ENCODE measurements around the gene CPB2. TPM values are rescaled to one million over a fixed set of nuclear protein-coding genes. Genes with fewer than 3 reads are reported as not detected.

Gene CPB2
- total and polyA plus RNA-seq, 2 donors (not counting 1 experiment from before 2014, with no cell fraction given): not detected

DNA sequence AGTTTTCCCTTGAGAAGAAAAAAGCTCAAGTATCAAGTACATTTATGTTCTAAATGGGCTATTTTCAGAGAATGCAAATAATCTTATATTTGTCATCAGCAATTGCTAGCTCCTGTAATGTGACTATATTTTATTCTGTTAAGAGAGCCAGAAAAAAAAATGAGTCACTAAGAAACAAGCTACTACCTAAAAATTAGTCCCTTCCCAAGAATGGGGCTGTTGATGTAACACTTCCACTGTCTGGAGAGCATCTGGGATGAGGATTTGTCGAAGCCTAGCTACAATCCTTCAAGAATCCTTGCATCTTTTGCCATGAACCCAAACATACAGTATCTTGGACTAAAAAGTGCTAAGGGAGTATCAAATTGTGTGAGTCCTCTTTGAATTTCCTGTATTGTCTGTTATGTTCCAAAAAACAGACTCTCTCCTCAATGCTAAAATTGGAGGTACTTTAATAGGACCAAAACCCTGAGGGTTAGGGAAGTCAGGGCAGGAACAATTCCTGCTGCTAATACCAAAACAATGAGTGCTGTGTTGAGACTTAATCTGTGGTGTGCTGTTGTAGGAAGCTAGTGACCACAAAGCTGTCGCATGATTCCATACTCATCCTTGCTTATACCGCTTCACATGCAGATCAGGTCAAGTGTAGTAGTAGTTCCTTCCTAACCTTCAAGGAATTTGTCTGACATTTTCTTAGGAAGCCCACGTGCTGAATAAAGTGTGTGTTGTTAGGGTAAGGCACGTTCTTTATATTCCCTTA, 47.4 kb downstream of the CPB2 start:
- DNase-seq (ENCODE audit: low read depth in 2 of 2): no peak
- Histone ChIP-seq H2AFZ (ENCODE audit: low read length) (no peak overlapping the region), H3K4me2 (ENCODE audit: extremely low read depth, insufficient read depth, low read length) (no peak overlapping the region), H3K9ac (ENCODE audit: insufficient read depth, low read length) (no peak overlapping the region), H3K79me2 (ENCODE audit: control insufficient read depth, insufficient read depth, low read length) (peaks cover under 1% of the 10 kb centered on the region), H3K27ac (ENCODE audit: insufficient read depth, low read length) (no peak overlapping the region), H3K9me3 (ENCODE audit: control insufficient read depth, insufficient read depth, low read depth, low read length) (no peaks in the 10 kb centered on the region), H3K36me3 (ENCODE audit: control insufficient read depth, insufficient read depth, low read length) (no peaks in the 10 kb centered on the region), H3K27me3 (ENCODE audit: control insufficient read depth, insufficient read depth, low read length) (no peaks in the 10 kb centered on the region), H3K4me3 (replicated peaks in 1 of 4; ENCODE audit: control extremely low read depth in 1 of 4, insufficient read depth in 1 of 4, low read depth in 3 of 4, low read length in 4 of 4) (no peak overlapping the region), H4K20me1 (ENCODE audit: control insufficient read depth, extremely low read depth, insufficient read depth, low read length) (no peaks in the 10 kb centered on the region), H3K4me1 (ENCODE audit: control insufficient read depth, extremely low read depth, insufficient read depth, low read length) (peaks cover 2% of the 10 kb centered on the region)
- TF ChIP-seq, protein P1, sequence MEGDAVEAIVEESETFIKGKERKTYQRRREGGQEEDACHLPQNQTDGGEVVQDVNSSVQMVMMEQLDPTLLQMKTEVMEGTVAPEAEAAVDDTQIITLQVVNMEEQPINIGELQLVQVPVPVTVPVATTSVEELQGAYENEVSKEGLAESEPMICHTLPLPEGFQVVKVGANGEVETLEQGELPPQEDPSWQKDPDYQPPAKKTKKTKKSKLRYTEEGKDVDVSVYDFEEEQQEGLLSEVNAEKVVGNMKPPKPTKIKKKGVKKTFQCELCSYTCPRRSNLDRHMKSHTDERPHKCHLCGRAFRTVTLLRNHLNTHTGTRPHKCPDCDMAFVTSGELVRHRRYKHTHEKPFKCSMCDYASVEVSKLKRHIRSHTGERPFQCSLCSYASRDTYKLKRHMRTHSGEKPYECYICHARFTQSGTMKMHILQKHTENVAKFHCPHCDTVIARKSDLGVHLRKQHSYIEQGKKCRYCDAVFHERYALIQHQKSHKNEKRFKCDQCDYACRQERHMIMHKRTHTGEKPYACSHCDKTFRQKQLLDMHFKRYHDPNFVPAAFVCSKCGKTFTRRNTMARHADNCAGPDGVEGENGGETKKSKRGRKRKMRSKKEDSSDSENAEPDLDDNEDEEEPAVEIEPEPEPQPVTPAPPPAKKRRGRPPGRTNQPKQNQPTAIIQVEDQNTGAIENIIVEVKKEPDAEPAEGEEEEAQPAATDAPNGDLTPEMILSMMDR (conservative IDR thresholded peaks at IDR 0.05 in 1 of 2, IDR thresholded peaks at IDR 0.05 in 1 of 2; ENCODE audit: low read depth in 1 of 2, low read length in 2 of 2): no peak
- TF ChIP-seq EZH2 (IDR thresholded peaks at IDR 0.05; ENCODE audit: low read length, missing control alignments): no peak

DNA sequence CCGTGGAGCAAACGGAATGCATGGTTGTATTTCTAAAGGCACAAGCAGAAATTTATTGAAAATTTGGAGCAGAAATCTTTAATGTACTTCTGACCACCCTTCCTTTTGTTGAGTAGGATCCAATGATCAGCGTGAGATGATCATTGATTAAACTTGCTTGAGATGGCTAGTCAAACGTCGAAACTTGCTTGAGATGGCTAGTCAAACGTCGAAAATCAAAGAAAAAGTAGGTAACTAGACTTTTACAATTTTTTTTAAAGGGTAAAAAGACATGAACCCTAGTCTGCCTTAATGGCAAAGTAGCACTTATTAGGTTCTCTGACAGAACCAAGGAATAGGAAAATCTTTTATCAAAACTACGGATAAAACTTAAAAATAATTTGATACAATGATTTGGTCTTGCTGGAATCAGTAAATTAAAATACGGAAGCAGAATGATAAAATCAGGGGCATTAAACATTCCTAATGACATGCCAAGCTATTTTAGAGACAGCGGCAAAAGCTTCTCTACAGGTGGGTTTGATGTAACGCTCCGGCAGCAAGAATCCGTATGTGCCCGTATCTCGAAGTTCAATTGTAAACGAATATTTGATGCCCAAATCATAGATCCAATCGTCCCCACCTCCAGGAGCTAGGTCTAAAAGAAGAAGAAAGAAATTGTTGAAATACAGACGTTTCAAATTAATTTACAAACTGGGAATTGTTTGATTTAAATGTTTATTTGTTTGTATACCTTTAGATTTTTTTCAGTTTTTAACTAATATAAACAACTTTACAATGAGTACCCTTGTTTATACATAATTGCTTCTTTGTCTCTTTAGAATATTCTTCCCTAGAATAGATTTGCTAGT, 51.4 kb downstream of the CPB2 start:
- Histone ChIP-seq H3K9ac (ENCODE audit: insufficient read depth, low read length) (no peak overlapping the region), H3K4me3 (replicated peaks in 1 of 4; ENCODE audit: control extremely low read depth in 1 of 4, insufficient read depth in 1 of 4, low read depth in 3 of 4, low read length in 4 of 4) (peak overlapping the region; percentile 84 to 100 (median 91)), H3K27me3 (ENCODE audit: control insufficient read depth, insufficient read depth, low read length) (no peaks in the 10 kb centered on the region), H2AFZ (ENCODE audit: low read length) (peak overlapping the region; percentile 98), H3K36me3 (ENCODE audit: control insufficient read depth, insufficient read depth, low read length) (no peaks in the 10 kb centered on the region), H3K4me1 (ENCODE audit: control insufficient read depth, extremely low read depth, insufficient read depth, low read length) (peaks cover 2% of the 10 kb centered on the region), H3K27ac (ENCODE audit: insufficient read depth, low read length) (peak overlapping the region; percentile 89), H3K4me2 (ENCODE audit: extremely low read depth, insufficient read depth, low read length) (peak overlapping the region; percentile 74), H4K20me1 (ENCODE audit: control insufficient read depth, extremely low read depth, insufficient read depth, low read length) (no peaks in the 10 kb centered on the region), H3K79me2 (ENCODE audit: control insufficient read depth, insufficient read depth, low read length) (peaks cover 37% of the 10 kb centered on the region), H3K9me3 (ENCODE audit: control insufficient read depth, insufficient read depth, low read depth, low read length) (no peaks in the 10 kb centered on the region)
- DNase-seq (ENCODE audit: low read depth in 2 of 2): no peak
- TF ChIP-seq EZH2 (IDR thresholded peaks at IDR 0.05; ENCODE audit: low read length, missing control alignments): no peak
- TF ChIP-seq, protein P1 (conservative IDR thresholded peaks at IDR 0.05 in 1 of 2, IDR thresholded peaks at IDR 0.05 in 1 of 2; ENCODE audit: low read depth in 1 of 2, low read length in 2 of 2): no peak
